Ammon's horn (tissue), 1 donor: ENCODE data around the gene ERCC2.

ENCODE experiments used
- DNase-seq: peaks from one replicate; pipeline ENCODE4 v3.0.0-alpha.2; 2016; ENCODE audit warnings: low spot score

Gene ERCC2

DNA sequence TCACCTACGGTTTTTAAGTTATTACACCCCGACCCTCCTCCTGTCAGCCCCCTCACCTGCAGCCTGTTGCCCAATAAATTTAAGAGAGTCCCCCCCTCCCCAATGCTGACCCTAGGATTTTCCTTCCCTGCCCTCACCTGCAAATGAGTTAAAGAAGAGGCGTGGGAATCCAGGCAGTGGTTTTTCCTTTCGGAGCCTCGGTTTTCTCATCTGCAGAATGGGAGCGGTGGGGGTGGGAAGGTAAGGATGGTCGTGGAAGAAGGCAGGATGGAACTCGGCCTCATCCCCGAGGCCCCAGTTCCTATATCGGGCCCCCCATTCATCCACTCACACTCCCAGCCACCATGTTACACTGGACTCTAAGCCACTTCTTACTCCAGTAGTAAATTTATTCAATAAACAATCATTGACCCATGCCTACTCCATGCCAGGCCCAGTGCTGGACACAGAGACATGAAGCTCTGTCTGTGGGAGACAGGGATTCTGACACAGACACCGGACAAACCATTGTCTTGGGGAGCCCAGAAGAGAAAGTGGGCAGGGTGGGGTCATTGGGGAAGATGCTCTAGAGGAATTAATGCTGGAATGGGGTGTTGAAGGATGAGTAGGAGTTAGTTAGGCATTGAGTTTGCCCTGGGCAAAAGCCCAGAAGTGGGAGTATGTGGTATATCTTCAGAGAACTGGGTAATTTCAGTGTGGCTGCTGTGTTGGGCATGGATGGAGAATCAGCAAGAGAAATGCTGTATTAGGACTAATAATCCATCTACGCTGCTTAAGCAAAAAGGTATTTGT is 66.9 kb downstream of the ERCC2 start:
- DNase-seq: no peak

GRCh38 chr19:45302416-45302815 is 68.0 kb downstream of the ERCC2 start:
- no peak for DNase-seq
